ENCODE results near the gene GPA33.
A peak's percentile ranks its signal among the peaks of the same experiment; 100 is the strongest.

The GPA33 gene

GRCh38 chr1:167127661-167128060 is 37.5 kb upstream of the GPA33 start:
- H3K27me3 ChIP-seq (ENCODE audit: control insufficient read depth, insufficient read depth, low read length) = peaks cover 2% of the 10 kb centered on the region
- H3K4me3 ChIP-seq (ENCODE audit: low read depth, low read length) = no peak overlapping the region
- H3K9ac ChIP-seq (ENCODE audit: low read depth, low read length) = no peak overlapping the region
- H3K36me3 ChIP-seq (ENCODE audit: control insufficient read depth, insufficient read depth, low read length) = no peaks in the 10 kb centered on the region
- peaks cover 1% of the 10 kb centered on the region for H3K4me1 ChIP-seq (ENCODE audit: control insufficient read depth, insufficient read depth, low read length)
- H3K9me3 ChIP-seq (ENCODE audit: control insufficient read depth, insufficient read depth, low read length) = no peaks in the 10 kb centered on the region

DNA sequence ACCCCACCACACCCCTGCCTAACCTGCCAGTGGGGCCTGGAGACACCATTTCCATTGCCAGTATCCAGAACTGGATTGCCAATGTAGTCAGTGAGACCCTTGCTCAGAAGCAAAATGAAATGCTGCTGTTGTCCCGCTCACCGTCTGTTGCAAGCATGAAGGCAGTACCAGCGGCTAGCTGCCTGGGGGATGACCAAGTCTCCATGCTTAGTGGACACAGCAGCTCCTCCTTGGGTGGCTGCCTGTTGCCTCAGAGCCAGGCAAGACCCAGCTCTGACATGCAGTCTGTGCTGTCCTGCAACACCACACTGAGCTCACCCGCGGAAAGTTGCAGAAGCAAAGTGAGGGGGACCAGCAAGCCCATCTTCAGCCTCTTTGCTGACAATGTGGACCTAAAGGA is 37.1 kb upstream of the GPA33 start:
- Histone ChIP-seq H3K4me1 (ENCODE audit: control insufficient read depth, insufficient read depth, low read length) (peaks cover 6% of the 10 kb centered on the region), H3K4me3 (ENCODE audit: low read depth, low read length) (no peak overlapping the region), H3K36me3 (ENCODE audit: control insufficient read depth, insufficient read depth, low read length) (no peaks in the 10 kb centered on the region), H3K9me3 (ENCODE audit: control insufficient read depth, insufficient read depth, low read length) (no peaks in the 10 kb centered on the region), H3K9ac (ENCODE audit: low read depth, low read length) (no peak overlapping the region), H3K27me3 (ENCODE audit: control insufficient read depth, insufficient read depth, low read length) (peaks cover 4% of the 10 kb centered on the region)

DNA sequence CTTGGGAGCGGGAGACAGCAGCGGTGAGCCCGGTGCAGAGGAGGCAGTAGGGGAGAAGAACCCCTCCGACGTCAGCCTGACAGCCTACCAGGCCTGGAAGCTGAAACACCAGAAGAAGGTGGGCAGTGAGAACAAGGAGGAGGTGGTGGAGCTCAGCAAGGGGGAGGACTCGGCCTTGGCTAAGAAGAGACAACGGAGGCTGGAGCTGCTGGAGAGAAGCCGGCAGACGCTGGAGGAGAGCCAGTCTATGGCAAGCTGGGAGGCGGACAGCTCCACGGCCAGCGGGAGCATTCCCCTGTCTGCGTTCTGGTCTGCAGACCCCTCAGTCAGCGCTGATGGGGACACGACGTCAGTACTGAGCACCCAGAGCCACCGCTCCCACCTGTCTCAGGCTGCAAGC is 36.6 kb upstream of the GPA33 start:
- Histone ChIP-seq H3K4me3 (ENCODE audit: low read depth, low read length) (no peak overlapping the region), H3K36me3 (ENCODE audit: control insufficient read depth, insufficient read depth, low read length) (no peaks in the 10 kb centered on the region), H3K9ac (ENCODE audit: low read depth, low read length) (no peak overlapping the region), H3K27me3 (ENCODE audit: control insufficient read depth, insufficient read depth, low read length) (peaks cover 5% of the 10 kb centered on the region), H3K4me1 (ENCODE audit: control insufficient read depth, insufficient read depth, low read length) (peaks cover 10% of the 10 kb centered on the region), H3K9me3 (ENCODE audit: control insufficient read depth, insufficient read depth, low read length) (no peaks in the 10 kb centered on the region)

GRCh38 chr1:167126317-167126716 is 36.1 kb upstream of the GPA33 start:
- Histone ChIP-seq H3K4me3 (ENCODE audit: low read depth, low read length) (no peak overlapping the region), H3K4me1 (ENCODE audit: control insufficient read depth, insufficient read depth, low read length) (peaks cover 12% of the 10 kb centered on the region), H3K27me3 (ENCODE audit: control insufficient read depth, insufficient read depth, low read length) (peaks cover 5% of the 10 kb centered on the region), H3K9me3 (ENCODE audit: control insufficient read depth, insufficient read depth, low read length) (no peaks in the 10 kb centered on the region), H3K36me3 (ENCODE audit: control insufficient read depth, insufficient read depth, low read length) (no peaks in the 10 kb centered on the region), H3K9ac (ENCODE audit: low read depth, low read length) (no peak overlapping the region)

- Histone ChIP-seq H3K4me3 (ENCODE audit: low read depth, low read length) (peak overlapping the region; percentile 60), H3K36me3 (ENCODE audit: control insufficient read depth, insufficient read depth, low read length) (no peaks in the 10 kb centered on the region), H3K4me1 (ENCODE audit: control insufficient read depth, insufficient read depth, low read length) (peaks cover 12% of the 10 kb centered on the region), H3K9ac (ENCODE audit: low read depth, low read length) (no peak overlapping the region), H3K9me3 (ENCODE audit: control insufficient read depth, insufficient read depth, low read length) (no peaks in the 10 kb centered on the region), H3K27me3 (ENCODE audit: control insufficient read depth, insufficient read depth, low read length) (peaks cover 5% of the 10 kb centered on the region)
Observed at GRCh38 chr1:167122568-167122967, 32.4 kb upstream of the GPA33 start.

DNA sequence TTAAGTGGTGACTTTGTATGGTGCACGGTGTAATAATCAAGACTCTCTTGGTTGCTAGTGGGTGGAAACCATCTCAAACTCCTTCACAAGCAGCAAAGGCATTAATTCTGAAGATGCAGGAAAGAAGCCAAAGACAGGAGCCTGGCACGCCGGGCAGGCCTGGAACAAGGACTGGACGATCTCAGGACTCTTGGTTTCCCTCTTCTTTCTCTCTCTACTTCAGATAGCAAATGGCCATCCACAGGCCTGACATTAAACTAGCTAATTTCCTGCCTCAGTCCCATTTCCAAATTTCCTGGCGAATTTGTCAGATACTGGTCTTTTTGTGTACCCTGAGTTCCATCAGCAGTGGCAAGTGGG is 31.9 kb upstream of the GPA33 start:
- H3K9me3 ChIP-seq (ENCODE audit: control insufficient read depth, insufficient read depth, low read length) = no peaks in the 10 kb centered on the region
- no peak overlapping the region for H3K9ac ChIP-seq (ENCODE audit: low read depth, low read length)
- H3K4me1 ChIP-seq (ENCODE audit: control insufficient read depth, insufficient read depth, low read length) = peaks cover 12% of the 10 kb centered on the region
- no peaks in the 10 kb centered on the region for H3K36me3 ChIP-seq (ENCODE audit: control insufficient read depth, insufficient read depth, low read length)
- peaks cover 3% of the 10 kb centered on the region for H3K27me3 ChIP-seq (ENCODE audit: control insufficient read depth, insufficient read depth, low read length)
- peak overlapping the region; percentile 60 for H3K4me3 ChIP-seq (ENCODE audit: low read depth, low read length)

DNA sequence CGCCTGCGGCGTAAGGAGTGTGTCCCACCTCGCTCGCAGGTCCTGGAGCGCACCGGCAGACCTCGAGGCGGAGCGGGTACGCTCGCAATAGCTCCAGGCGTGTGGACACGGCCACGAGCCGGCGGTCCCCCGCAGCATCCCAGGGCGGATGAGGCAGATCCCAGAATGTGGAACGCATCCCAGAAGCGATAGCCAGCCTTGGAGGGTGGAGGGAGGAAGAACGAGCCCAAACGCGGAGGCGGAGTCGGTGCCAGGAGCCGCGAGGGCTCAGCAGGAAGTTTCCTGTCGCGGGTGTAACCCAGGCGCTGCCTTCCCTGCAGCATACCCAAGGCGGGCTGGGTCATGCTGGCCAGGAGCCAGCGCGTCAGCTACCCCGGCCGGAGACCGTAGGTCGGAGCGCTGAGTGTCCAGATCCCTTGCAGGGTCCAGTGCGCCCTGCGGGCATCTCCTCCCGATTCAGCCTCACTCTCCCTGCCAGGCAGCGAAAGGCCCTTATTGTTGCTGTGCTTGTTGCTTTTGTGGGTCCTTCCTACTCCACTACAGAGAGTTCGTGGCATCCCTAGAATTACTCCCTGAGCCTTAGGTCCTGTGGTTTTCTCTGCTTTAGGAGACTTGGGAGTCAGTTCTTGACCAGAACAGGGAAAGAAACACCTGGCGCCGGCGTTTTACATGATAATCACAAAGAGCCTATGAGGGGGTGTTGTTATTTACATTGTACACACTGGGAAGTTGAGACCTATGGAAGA is 31.4 kb upstream of the GPA33 start:
- peaks cover 3% of the 10 kb centered on the region for H3K27me3 ChIP-seq (ENCODE audit: control insufficient read depth, insufficient read depth, low read length)
- peaks cover 12% of the 10 kb centered on the region for H3K4me1 ChIP-seq (ENCODE audit: control insufficient read depth, insufficient read depth, low read length)
- peak overlapping the region; percentile 60 for H3K4me3 ChIP-seq (ENCODE audit: low read depth, low read length)
- no peaks in the 10 kb centered on the region for H3K9me3 ChIP-seq (ENCODE audit: control insufficient read depth, insufficient read depth, low read length)
- no peaks in the 10 kb centered on the region for H3K36me3 ChIP-seq (ENCODE audit: control insufficient read depth, insufficient read depth, low read length)
- peak overlapping the region; percentile 61 for H3K9ac ChIP-seq (ENCODE audit: low read depth, low read length)

- H3K9ac ChIP-seq (ENCODE audit: low read depth, low read length) = no peak overlapping the region
- H3K4me1 ChIP-seq (ENCODE audit: control insufficient read depth, insufficient read depth, low read length) = peaks cover 17% of the 10 kb centered on the region
- peaks cover 3% of the 10 kb centered on the region for H3K27me3 ChIP-seq (ENCODE audit: control insufficient read depth, insufficient read depth, low read length)
- H3K9me3 ChIP-seq (ENCODE audit: control insufficient read depth, insufficient read depth, low read length) = no peaks in the 10 kb centered on the region
- H3K4me3 ChIP-seq (ENCODE audit: low read depth, low read length) = peak overlapping the region; percentile 60
- H3K36me3 ChIP-seq (ENCODE audit: control insufficient read depth, insufficient read depth, low read length) = no peaks in the 10 kb centered on the region
Observed at GRCh38 chr1:167120899-167121298, 30.7 kb upstream of the GPA33 start.

GRCh38 chr1:167119696-167120095 is 29.5 kb upstream of the GPA33 start:
- Histone ChIP-seq H3K9ac (ENCODE audit: low read depth, low read length) (no peak overlapping the region), H3K9me3 (ENCODE audit: control insufficient read depth, insufficient read depth, low read length) (no peaks in the 10 kb centered on the region), H3K4me3 (ENCODE audit: low read depth, low read length) (no peak overlapping the region), H3K27me3 (ENCODE audit: control insufficient read depth, insufficient read depth, low read length) (peaks cover 3% of the 10 kb centered on the region), H3K4me1 (ENCODE audit: control insufficient read depth, insufficient read depth, low read length) (peaks cover 18% of the 10 kb centered on the region), H3K36me3 (ENCODE audit: control insufficient read depth, insufficient read depth, low read length) (no peaks in the 10 kb centered on the region)

DNA sequence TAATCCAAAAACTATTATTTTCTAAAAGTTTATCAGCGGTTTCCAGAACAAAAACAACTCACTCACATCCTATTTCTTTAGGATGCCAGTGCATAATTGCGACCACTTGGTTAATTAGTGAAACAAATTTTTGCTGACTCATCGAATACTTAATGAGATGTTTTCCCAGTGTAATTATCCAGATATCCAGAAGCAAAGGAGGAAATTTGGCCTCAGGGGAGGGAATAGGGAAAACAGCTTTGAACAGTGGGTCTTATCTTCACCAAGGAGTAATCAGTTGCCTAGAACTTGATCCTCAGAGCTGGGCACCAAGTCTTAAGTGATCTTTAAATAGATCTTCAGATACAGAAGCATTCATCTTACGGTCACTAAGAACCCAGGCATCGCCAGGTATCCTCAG is 28.0 kb upstream of the GPA33 start:
- no peaks in the 10 kb centered on the region for H3K36me3 ChIP-seq (ENCODE audit: control insufficient read depth, insufficient read depth, low read length)
- no peaks in the 10 kb centered on the region for H3K9me3 ChIP-seq (ENCODE audit: control insufficient read depth, insufficient read depth, low read length)
- H3K4me3 ChIP-seq (ENCODE audit: low read depth, low read length) = no peak overlapping the region
- H3K27me3 ChIP-seq (ENCODE audit: control insufficient read depth, insufficient read depth, low read length) = peaks cover 3% of the 10 kb centered on the region
- no peak overlapping the region for H3K9ac ChIP-seq (ENCODE audit: low read depth, low read length)
- peaks cover 18% of the 10 kb centered on the region for H3K4me1 ChIP-seq (ENCODE audit: control insufficient read depth, insufficient read depth, low read length)

DNA sequence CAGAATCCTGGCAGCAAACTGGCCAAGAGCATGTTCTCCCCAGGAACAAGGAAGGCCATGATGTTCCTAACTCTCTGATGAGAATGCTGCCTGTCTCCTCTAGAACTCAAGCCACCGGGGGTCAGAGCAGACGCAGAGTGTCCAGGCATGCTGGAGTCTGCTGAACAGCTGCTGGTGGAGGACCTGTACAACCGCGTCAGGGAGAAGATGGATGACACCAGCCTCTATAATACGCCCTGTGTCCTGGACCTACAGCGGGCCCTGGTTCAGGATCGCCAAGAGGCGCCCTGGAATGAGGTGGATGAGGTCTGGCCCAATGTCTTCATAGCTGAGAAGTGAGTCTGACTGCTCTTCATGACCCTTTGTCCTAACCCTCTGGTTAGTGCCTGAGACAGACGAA is 27.0 kb upstream of the GPA33 start:
- H3K4me3 ChIP-seq (ENCODE audit: low read depth, low read length) = no peak overlapping the region
- peaks cover 12% of the 10 kb centered on the region for H3K4me1 ChIP-seq (ENCODE audit: control insufficient read depth, insufficient read depth, low read length)
- H3K9ac ChIP-seq (ENCODE audit: low read depth, low read length) = no peak overlapping the region
- no peaks in the 10 kb centered on the region for H3K9me3 ChIP-seq (ENCODE audit: control insufficient read depth, insufficient read depth, low read length)
- peaks cover under 1% of the 10 kb centered on the region for H3K27me3 ChIP-seq (ENCODE audit: control insufficient read depth, insufficient read depth, low read length)
- no peaks in the 10 kb centered on the region for H3K36me3 ChIP-seq (ENCODE audit: control insufficient read depth, insufficient read depth, low read length)

- peaks cover 6% of the 10 kb centered on the region for H3K4me1 ChIP-seq (ENCODE audit: control insufficient read depth, insufficient read depth, low read length)
- no peaks in the 10 kb centered on the region for H3K9me3 ChIP-seq (ENCODE audit: control insufficient read depth, insufficient read depth, low read length)
- no peaks in the 10 kb centered on the region for H3K36me3 ChIP-seq (ENCODE audit: control insufficient read depth, insufficient read depth, low read length)
- no peak overlapping the region for H3K9ac ChIP-seq (ENCODE audit: low read depth, low read length)
- H3K4me3 ChIP-seq (ENCODE audit: low read depth, low read length) = no peak overlapping the region
- no peaks in the 10 kb centered on the region for H3K27me3 ChIP-seq (ENCODE audit: control insufficient read depth, insufficient read depth, low read length)
Observed at GRCh38 chr1:167116174-167116573, 26.0 kb upstream of the GPA33 start.

All from iPS-15b (cell line).